Endometrial microvascular endothelial cells (primary cell): ENCODE data around the gene TMEM130. TPM values are rescaled to one million over a fixed set of nuclear protein-coding genes. Genes with fewer than 3 reads are reported as not detected.
"Not testable (repeated sequence)": the region's sequence is repeated elsewhere in the genome, so short reads cannot be mapped to it uniquely, and the experiment has no call there.

Experiments
- in situ Hi-C: cut with HindIII; loops from 2 replicates; pipeline ENCODE4 v1.10.0; 2017; ENCODE audit warnings: low sequenced_read_pairs, low pct_unique_long_range_greater_than_20kb; ENCODE audit errors: inconsistent ontology term
- total RNA-seq: library from RNA; depleted of rRNA; stranded (reverse); fragments of >200 nt; gene quantifications from one replicate; pipeline ENCODE4 v1.2.3, GENCODE V29; 2015; ENCODE audit errors: inconsistent ontology term

TMEM130 gene
- total RNA-seq, 1 donor from 2014 or later: not detected

GRCh38 chr7:98878365-98879197, 8.8 kb upstream of the TMEM130 start, which contains the start of gene TRRAP:
Gene TRRAP, plus strand, starts transcription at chr7:98878532. Its CDS starts 2,619 bp downstream, at chr7:98881151.
- in situ Hi-C loops: no loop called here

- in situ Hi-C loops: no loop called here
Measured at GRCh38 chr7:98877692-98878364, 8.0 kb upstream of the TMEM130 start.

GRCh38 chr7:98877146-98877545, 7.3 kb upstream of the TMEM130 start:
- in situ Hi-C loops: no loop called here

GRCh38 chr7:98875501-98875900, 5.7 kb upstream of the TMEM130 start:
- in situ Hi-C loops: no loop called here

GRCh38 chr7:98874942-98875341, 5.1 kb upstream of the TMEM130 start:
- in situ Hi-C loops: no loop called here

- in situ Hi-C loops: not testable (repeated sequence)
Measured at GRCh38 chr7:98873610-98874009, 3.8 kb upstream of the TMEM130 start.

GRCh38 chr7:98872328-98872924, 2.6 kb upstream of the TMEM130 start:
- in situ Hi-C loops: no loop called here

- in situ Hi-C loops: no loop called here
Measured at GRCh38 chr7:98870807-98871491, 1.1 kb upstream of the TMEM130 start.

GRCh38 chr7:98870121-98870651, 372 bp upstream of the TMEM130 start:
- in situ Hi-C loops: no loop called here

- in situ Hi-C loops: no loop called here
Measured at GRCh38 chr7:98869027-98869596, 702 bp downstream of the TMEM130 start.

- in situ Hi-C loops: no loop called here
Measured at GRCh38 chr7:98868450-98868849, 1.4 kb downstream of the TMEM130 start.

- in situ Hi-C loops: no loop called here
Measured at GRCh38 chr7:98866765-98867164, 3.0 kb downstream of the TMEM130 start.

- in situ Hi-C loops: no loop called here
Measured at GRCh38 chr7:98866351-98866750, 3.5 kb downstream of the TMEM130 start.

- in situ Hi-C loops: no loop called here
Measured at GRCh38 chr7:98864731-98865453, 4.9 kb downstream of the TMEM130 start.

- in situ Hi-C loops: no loop called here
Measured at GRCh38 chr7:98863601-98864000, 6.2 kb downstream of the TMEM130 start.

GRCh38 chr7:98862716-98863420, 6.9 kb downstream of the TMEM130 start:
- in situ Hi-C loops: no loop called here

GRCh38 chr7:98862203-98862602, 7.6 kb downstream of the TMEM130 start:
- in situ Hi-C loops: no loop called here

GRCh38 chr7:98860071-98860470, 9.7 kb downstream of the TMEM130 start:
- in situ Hi-C loops: no loop called here
